Loucy (cell line): Measurements from ENCODE around the gene PARVB.

Experiments
- CTCF ChIP-seq: fragments of 200-600 bp; sonication (generic); conservative IDR thresholded peaks from 2 replicates; pipeline ENCODE4 v1.5.1; 2014; ENCODE audit warnings: mild to moderate bottlenecking, antibody characterized with exemption, low read length
- EZH2phosphoT487 ChIP-seq: fragments of 200-600 bp; IDR thresholded peaks from 2 replicates; pipeline ENCODE4 v1.6.1; 2018; ENCODE audit warnings: antibody characterized with exemption, mild to moderate bottlenecking, moderate library complexity, borderline replicate concordance

- TF ChIP-seq CTCF (no peak), EZH2phosphoT487 (no peak)
These were observed 74.9 kb downstream of the PARVB start for GRCh38 chr22:44098966-44099530.
